ENCODE results near the gene CLEC20A.
"Not testable (repeated sequence)": the region's sequence is repeated elsewhere in the genome, so short reads cannot be mapped to it uniquely, and the experiment has no call there.

CLEC20A gene

DNA sequence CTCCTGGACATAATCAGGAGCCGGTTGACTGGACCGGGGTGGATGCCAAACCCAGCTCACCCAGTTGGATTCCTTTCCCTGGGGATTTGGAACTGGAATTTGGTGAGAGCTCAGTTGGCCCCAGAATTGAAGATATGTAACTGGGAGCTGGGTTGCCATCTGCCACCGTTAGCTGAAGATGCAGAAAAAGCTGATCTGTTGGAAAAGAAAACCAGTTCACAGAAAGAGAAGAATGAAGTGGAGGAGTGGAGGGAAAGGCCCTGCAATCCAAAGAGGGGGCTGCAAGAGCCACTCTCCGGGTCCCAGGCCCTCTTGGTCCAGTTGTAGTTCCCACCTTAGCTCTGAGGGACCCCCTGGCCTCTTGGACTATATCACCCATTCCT, 32.2 kb upstream of the CLEC20A start:
- no peak for DNase-seq (ENCODE audit: low read depth)

DNA sequence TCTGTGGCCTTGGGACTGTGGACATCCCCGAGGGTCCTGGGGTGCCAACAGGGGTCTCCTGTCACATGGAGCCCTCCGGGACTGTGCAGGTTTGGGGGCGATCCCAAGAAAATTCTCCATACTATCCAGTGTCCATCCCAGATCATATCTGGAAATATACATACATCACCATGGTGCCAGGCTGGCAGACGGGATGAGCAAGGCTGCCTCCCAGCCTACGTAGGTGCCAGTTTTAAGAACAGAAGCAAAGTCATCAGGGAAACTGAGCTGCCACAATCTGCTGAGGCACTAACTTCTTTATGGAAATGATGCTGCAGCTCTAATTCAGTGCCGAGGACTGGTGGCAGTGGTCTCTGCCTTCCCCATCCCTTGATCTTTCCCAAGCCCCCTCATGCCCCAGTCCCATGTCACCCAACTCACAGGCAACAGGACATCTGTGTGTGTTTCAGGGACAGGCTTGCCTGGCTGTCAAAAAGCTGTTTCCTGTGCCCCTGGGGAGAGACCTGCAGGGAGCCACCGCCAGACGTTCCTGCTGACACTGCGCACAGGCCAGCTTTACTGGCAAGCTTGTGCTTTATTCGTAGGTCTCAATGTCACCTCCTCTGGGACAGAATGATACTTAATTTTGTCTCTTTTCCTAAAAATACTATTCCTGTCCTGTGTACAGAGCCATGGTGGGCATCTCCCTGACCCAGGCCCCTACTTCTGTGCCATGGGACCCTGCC, 31.6 kb upstream of the CLEC20A start:
- DNase-seq (ENCODE audit: low read depth) = no peak

DNA sequence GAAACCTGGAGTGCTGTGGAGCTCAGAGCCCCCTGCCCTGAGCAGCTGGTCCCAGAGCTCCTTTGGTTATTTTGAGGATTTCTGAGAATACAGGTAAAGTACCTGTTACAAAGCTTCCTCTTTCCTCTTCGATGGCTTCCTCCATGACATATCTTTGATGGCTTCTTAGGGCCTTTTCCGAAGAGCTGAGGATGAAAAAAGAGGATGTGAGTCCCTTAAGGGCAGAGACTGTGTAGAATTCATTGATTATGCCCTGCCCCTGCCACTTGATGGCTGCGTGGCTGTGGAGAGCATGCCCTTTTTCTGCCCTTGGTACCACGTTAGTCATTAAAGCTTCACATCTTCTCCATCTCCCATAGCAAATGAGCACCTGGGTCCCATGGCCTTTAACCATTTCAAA, 30.4 kb upstream of the CLEC20A start:
- DNase-seq (ENCODE audit: low read depth) = no peak

DNA sequence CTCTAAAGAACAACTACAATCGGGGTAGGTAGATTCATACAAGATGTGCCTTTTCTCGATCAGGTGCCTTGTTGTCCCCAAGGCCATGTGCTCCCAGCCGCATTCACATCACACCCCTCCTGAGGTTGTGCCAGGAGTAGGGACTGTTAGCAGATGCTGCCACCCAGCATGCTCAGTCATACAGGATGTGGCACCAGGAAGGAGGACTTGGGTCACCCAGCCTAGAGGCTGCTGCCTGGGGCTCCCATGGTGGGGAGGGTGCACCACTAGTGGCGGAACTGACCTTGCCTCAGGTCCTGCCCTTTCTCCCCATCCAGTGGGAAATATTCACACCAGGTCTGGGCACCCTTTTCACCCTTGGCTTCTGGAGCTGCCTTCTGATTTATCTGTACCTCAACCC, 24.5 kb upstream of the CLEC20A start:
- DNase-seq (ENCODE audit: low read depth) = no peak

DNA sequence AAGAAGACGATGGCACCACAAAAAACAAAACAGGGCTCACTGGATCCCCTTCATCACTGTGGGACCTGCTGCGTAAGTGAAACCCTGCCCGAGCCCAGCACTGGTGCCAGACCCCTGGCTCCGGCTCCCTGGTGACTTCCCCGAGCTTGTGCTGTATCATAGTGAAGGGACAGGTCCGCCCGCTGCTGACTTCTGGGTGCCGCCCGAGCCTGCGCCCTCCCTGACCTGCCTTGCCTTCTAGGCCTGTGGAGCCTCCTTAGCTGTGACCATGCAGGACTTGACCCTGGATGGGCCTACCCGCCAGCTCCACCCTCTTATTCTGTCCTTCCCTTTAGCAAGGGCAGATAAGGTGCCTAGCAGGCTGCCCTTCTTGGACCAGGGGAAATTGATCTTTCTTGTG, 24.0 kb upstream of the CLEC20A start:
- no peak for DNase-seq (ENCODE audit: low read depth)

DNA sequence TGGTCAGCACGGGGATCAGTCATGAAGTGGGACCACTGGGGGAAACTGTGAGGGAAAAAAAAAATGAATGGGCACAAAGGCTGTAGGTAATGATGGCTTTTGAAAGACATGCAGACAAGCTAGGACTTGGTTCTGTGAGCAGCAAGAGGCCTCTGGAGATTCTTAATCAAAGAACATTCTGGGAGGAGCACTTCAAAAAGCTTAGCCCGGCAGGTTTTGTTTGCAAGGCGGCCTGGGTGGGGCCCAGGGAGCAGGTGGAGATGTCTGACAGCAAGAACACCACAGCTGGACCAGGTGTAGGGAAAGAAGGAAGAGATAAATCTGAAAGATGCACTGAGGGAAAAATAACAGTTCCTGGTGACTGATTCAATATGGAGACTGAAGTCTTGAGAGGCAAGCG, 22.1 kb upstream of the CLEC20A start:
- DNase-seq (ENCODE audit: low read depth) = no peak

DNA sequence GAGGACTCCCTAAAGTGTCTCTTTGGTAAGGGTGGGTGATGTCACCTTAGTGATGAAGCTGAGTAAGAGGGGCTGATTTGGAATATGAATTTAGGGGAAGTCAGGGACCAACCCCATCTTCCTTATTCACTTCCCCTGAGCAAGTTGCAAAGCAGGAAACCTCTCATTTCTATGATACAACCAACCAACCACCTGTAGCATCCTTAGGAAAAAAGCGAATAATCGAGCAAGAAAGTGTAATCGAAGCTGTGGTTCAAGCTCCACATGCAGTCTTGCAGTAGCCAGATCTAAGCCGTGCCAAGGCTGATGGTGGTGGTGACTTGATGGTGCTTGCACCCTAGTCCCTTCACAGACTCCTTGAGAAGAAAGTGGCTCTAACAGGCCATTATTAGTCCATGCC, 19.3 kb upstream of the CLEC20A start:
- no peak for DNase-seq (ENCODE audit: low read depth)

DNA sequence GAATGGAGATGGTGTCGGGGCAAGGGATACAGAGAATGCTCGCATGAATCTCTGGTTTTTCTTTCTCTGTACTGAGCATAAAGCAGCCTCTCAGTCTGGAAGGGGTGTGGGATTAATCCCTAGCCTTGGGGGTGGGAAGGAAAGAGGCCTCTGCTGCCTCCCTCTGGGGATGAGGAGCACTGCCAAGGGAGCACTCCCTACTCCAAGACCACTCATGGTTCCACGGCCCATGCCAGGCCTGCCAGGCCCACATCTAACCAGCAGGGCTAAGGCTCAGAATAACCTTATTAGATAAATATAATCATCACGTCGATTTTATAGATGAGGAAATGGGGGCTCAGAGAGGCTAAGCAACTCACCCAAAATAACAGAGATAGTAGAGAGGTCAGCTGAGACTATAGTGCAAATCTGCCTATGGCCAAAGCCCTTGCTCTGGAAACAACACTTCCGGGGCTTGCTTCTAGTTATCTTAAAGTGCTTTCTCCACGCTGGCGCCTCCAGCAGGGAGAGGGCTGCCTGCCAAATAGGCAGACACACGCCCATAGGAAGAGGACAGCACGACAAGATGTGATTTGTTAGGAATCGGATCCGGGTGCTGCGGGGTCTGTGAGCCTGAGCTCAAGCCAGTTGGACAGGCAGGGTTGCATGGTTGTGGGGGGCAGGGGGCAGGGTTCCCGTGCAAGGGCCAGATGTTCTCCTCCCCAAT, 16.7 kb upstream of the CLEC20A start:
- no peak for DNase-seq (ENCODE audit: low read depth)

DNA sequence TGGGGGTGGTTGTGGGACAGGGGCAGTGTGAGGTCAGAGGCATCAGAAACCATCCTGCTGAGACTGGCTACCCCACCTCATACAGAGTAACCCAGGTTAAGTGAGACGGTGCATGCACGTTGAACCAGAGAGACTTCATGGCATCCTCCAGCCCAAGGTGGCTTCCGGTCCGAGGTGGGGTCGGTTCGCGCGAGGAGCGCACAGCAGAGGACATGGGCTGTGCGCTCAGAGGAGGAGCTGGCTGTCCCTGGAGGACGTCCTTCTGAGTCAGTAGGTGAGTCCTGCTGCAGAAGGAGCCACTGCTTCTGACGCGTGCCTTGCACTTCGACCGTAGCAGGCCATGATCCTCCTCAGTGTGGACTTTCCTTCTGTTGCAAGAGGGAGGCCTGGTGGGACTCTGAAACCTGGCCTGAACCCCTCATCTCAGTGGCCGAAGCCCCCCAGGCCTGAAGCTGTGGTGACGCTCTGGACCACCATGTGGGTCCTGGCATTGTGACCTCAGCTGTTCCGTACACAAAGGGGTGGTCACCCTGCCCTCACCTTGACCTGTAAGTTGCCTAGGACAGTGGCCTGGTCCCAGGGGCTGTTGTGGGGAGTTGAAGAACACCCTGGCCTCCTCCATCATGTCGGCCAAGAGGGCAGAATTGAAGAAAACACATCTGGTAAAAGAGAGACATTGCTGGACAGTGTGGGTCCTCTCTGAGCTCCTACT, 16.0 kb upstream of the CLEC20A start, which contains the start of gene TEX35:
TSS of gene TEX35 (plus strand) at position 544 of the 712 bp plus-strand sequence. CDS start at position 624, 80 bp downstream.
- no peak for DNase-seq (ENCODE audit: low read depth)

DNA sequence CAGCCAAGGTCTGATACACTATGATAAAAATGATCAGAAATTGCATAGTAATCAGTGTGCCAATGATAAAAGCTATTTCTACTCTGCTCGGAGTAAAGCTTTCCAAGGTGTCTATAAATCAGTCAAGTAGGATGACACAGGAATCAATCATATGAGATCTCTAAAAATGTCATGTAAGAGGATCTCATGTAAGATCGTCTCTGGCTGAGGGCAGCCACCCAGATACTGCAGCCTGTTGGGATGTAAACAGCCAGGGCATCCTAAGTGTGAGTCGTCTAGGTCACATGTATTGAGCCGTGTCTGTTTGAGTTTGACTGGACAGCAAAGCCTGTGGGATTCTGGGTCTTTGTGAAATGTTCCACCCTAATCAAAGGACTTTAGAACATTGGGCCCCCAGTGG, 13.4 kb upstream of the CLEC20A start:
- DNase-seq (ENCODE audit: low read depth) = no peak

DNA sequence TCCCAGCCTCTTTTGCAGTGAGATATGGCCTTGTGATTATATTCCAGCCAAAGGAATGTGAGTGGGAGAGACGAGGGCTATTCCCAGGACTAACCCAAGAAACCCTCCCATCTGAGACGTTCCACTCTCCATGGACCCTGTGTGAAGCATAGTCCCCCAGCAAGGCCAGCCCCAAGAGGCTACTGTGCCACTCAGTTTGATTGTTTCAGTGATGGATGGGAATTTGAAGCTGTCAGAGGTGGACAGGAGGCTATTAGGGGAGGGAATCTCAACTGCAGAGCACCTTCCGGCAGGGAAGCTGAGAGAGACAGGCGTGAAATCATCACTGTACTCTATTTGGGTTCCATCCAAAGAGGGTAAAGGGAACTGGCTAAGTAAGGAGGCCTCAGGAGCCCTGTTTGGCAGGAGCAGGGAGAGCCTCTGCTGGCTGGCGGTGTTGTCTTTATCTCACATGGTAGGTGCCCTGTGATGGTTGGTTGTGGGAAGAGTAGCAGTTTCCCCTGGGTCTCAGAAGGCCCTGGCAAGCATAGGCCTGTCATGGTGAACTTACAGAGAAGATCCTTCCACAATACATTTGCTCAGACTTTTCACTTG, 12.7 kb upstream of the CLEC20A start:
- DNase-seq (ENCODE audit: low read depth) = no peak

DNA sequence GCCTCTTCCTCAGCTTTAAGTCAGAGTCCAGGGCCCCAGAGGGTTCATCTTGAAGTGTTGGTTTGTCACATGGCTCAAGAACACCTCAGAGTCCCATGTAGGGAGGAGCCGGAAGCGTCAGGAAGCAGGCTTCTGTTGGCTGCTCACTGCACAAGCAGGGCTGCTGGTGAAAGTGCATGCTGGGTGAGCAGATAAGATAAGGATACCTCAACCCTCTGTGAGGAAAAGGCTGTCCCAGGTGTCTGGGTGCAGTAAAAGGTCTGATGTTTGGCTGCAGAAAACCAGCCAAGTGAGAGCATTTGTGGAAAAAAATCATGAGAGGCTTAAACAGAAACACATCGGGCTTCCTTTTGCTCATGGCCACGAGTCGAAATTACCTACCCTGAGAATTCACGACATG, 9.9 kb upstream of the CLEC20A start:
- no peak for DNase-seq (ENCODE audit: low read depth)

DNA sequence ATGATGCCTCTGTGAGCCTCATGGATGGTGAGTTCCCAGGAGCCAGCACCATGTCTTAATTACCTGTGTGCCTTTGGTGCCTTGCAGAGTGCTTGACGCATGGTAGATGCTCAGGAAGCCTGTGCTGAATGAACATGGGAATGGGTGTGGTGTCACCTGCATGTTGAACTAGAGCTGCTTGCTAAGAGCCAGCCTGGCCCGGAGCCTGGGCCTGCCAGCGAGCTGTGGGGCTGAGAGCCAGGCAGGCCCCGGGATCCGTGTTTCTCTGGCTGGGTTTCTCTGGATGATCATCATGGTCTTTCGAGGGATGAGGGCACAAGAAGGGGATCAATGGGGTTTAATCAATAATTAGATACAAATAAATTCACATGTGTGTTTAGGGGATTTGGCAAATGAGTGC, 9.4 kb upstream of the CLEC20A start:
- DNase-seq (ENCODE audit: low read depth) = no peak

DNA sequence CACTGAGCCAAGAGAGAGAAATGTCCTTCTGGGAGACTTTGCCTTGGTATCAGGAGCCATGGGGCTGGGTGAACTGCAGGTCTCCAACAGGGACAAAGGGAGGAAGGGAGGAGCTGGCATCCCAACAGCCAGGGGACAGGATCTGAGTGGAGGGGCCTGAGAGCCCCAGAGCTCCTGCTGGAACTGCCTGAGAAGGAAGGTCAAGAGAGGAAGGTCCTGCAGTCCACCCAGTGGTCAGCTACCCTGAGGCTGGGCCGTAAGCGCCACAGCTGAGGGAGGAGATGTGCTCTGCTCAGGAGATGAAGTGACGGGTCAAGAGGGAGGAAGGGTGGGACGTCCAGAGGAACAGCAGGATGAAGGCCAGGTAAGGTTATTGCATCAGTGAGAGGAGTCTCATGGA, 7.5 kb upstream of the CLEC20A start:
- no peak for DNase-seq (ENCODE audit: low read depth)

DNA sequence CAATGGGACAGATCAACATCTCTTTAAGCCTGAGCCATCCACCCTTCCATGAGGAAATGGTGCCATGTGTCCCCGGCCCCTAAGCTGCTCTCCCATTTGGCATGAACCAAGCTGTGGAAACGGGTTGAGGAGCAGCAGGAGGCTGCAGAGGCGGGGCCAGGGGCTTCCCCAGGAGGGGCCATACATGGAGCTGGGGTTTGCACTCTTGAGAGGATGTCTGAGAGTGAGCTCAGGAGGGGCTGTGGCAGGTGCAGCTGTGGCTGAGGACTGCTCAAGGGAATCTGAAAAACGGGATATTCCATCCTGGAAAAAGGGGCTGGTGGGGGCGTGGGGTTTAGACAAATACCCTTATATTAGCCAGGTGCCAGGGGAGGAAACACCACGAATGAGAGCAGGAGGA, 7.1 kb upstream of the CLEC20A start:
- DNase-seq (ENCODE audit: low read depth) = no peak

DNA sequence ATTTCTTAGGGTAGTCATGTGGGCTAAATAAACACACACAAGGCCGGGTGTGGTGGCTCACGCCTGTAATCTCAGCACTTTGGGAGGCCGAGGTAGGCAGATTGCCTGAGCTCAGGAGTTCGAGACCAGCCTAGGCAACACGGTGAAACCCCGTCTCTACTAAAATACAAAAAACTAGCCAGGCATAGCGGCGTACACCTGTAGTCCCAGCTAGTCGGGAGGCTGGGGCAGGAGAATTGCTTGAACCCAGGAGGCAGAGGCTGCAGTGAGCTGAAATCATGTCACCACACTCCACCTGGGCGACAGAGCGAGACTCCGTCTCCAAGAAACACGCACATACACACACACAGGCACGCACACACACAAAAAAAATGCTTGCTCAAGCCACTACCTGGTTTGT, 6.6 kb upstream of the CLEC20A start:
- DNase-seq (ENCODE audit: low read depth) = not testable (repeated sequence)

DNA sequence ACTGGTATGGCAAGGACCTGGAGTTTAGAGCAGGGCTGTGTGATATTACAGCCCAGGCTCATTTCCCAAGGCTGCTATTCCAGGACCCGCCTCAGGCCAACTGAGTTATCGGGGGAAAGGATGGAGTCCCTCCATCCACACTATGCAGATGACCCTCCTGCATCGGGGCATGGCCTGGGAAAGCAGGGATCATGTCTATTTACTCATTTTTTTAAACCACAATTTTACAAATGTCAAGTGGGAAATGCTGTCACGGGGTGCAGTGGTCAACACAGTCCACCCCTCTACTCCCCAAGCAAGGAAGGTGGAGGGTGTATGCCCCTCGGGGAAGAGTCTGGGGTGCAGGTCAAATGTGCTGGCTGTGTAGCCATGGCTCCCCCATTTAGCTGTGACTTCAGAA, 6.1 kb upstream of the CLEC20A start:
- no peak for DNase-seq (ENCODE audit: low read depth)

DNA sequence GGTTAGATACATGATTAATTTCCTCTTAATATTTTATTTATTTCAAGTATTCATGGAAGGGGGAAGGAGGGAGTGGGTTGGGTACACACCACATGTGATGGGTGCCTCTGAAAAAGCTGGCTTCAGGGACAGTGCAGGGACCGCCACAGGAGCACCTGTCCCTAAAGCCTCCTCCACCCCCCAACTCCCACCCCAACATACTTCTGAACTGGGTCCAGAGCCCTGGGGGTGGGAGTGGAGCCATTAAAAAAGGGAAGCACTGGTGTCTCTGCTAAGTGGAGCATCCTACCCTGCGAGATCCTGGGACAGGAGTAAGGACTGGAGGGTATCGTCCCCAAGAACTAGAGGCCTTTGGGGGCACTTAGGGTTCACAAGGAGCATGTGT, 5.6 kb upstream of the CLEC20A start:
- no peak for DNase-seq (ENCODE audit: low read depth)

DNA sequence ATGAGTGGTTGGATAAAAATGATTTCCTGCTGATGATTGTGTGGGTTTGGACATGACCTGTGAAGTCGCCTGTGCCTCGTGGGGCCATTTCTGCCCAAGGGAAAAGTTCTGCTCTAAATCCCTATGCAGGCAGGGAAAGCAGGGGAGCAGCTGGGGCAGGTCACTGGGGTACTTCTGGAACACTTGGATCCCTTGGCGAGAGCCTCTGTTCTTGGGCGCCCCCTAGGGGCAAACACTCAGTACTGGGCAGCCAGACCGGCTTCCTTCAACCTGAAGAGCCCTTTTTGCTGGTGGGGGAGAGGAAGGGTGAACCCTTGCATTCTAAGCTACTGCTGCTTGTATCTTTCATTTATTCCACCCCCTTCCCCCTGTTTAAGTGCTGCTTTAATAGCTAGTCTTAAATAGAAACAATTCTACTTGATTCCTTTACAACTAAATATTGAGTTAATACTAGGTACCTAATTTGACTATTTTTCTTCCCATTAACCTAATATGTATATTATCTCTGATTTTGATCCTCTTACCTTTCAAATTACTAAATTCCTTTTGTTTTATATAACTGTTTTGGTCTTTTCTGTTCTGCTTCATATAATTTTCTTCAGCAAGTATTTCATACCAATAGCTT, 5.1 kb upstream of the CLEC20A start:
- DNase-seq (ENCODE audit: low read depth) = peak; percentile 15

DNA sequence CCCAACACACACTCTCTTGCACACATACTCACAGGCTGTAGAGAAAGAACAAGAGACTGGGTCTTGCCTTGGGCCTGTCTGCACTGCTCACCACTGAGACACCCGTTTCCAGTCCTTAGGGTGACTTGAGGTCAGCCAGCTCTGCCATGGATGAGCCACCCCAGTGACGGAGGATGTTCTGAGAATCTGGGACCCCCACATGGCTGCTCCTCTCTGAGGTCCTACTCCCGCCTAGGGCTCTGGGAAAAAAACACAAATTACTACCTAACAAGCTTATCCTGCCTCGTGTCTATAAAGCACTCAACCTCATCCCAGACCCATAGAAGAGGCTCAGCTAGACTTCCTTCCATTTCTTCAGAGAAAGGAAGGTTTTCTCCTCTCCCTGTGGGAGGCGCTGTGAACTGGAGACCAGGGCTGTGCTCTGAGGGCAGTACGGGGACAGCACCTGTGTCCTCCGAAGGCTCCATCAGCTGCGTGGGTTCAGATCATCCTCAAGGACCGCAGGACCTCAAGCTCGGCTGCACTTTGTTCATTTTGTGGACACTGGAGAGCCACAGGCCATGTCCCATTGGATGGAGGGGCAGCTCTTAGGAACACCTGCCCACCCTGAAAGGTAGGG, 4.3 kb upstream of the CLEC20A start:
- no peak for DNase-seq (ENCODE audit: low read depth)

DNA sequence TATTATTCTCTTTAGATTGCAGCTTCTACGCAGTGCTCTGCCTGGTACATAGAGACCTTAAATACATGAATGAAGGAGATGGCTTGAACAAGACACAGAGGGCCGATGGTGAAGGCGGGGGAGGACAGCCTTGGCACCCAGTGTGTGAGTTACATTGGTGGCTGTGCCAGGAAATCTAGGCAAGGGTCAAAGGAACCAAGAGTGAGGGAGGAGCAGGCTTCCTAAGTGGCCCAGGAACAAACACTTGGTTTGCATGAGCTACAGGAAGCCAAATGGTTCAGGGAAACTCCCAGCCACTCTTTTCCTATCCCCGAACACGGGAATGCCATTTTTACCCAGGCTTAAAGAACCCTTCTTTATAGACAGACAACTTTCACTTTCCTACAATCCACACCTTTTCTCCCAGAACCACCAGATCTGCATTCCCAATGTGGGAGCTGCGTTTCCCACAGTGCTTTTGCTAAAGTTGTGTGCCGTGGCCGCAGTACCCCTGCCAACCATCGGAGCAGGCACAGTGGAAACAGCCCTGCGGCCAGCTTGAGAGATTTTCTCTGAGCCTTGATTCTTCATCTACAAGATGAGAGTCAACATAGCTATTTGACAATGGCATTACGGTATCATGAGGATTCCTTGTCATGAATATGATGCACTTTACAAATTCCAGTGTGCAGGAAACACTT, 3.5 kb upstream of the CLEC20A start:
- no peak for DNase-seq (ENCODE audit: low read depth)
